Fibroblast of the conjunctiva (primary cell): Measurements from ENCODE around the gene RNPEPL1.

Source experiments
- DNase-seq: peaks from one replicate; pipeline ENCODE4 v3.0.0-alpha.2; 2010; ENCODE audit warnings: low read depth

Gene RNPEPL1

DNA sequence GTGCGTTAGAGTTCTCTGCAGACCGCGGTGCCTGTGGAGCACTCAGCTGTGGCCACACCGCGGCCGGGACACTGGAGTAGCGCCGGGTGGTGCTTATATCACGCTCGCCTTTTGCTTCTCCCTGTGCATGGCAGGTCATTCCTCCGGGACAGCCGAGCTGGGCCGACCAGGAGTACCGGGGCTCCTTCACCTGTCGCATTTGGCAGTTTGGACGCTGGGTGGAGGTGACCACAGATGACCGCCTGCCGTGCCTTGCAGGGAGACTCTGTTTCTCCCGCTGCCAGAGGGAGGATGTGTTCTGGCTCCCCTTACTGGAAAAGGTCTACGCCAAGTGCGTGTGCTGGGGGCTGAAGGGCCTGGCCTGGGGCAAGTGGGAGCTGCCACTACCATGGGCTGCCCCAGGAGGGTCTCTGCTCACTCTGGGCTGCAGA, 22.4 kb downstream of the RNPEPL1 start:
- DNase-seq, result no peak

GRCh38 chr2:240591226-240591625, 22.9 kb downstream of the RNPEPL1 start:
- no peak for DNase-seq

DNA sequence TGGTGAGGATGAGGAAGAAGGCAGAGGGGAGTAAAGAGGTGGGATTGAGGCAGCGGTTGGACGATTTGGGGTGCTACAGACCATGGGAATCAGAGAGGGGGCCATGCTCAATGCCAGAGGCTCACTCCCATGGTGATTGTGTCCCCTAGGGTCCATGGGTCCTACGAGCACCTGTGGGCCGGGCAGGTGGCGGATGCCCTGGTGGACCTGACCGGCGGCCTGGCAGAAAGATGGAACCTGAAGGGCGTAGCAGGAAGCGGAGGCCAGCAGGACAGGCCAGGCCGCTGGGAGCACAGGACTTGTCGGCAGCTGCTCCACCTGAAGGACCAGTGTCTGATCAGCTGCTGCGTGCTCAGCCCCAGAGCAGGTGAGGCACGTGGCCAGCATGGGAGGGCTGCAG, 23.5 kb downstream of the RNPEPL1 start:
- DNase-seq, result no peak

DNA sequence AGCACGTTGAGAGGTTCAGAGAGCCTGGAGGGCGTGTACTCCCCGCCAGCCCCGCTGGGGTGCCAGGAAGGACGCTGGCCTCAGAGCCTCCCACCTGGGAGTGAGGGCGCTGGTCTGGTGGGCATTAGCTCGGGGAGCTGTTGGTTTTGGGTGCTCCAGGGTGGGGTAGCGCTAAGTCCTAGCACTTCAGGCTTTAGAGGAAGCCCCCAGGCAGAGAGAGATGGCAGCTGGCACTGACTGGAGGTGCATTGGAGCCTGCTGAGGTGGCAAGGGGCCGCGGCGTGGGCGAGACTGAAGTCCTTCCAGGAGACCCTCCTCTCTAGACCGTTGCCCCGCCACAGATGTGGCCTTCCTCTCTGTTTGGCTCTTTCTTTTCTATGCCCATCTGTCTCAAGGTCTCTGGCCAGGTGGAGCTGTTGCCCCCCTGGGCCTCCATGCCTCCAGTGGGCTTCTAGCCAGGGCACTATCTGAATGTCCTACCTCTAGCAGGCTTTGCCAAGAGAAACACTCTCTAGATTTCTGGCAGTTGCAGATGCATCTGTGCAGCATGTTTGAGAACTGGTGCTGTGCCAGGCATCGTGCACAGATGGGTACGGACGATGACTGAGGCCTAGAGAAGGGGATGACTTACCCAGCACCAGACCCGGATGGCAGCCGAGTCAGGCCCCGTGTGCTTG, 24.9 kb downstream of the RNPEPL1 start:
- DNase-seq, result no peak

DNA sequence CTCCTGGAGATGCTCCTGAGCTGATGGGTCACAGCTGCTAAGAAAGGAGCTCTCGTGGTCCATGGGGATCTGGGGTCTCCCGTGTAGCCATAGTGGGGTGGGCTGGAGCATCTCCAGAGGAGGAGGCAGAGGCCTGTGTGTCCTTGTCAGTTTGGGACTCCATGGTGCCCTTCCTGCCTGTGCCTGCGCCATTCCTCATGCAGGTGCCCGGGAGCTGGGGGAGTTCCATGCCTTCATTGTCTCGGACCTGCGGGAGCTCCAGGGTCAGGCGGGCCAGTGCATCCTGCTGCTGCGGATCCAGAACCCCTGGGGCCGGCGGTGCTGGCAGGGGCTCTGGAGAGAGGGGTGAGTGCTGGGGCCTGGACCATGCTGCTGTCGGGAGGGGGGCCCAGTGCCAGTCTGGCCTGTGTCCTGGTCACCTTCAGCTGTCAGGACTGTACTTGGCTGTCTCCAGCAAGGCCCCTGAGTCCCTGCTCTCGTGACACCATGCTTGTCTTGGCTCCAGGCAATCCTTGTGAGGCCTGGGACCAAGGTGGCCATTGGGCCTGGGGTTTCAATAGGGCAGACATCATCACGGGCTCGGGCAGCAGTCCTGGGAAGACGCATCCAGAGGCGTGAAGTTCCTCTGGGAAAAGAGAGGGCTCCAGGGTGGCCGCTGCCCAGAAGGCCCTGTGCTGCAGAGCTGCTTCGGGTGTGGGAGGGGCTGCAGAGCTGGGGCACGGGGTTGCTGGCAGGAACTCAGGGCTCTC, 25.6 kb downstream of the RNPEPL1 start:
- DNase-seq, result no peak

GRCh38 chr2:240594511-240595380, 26.5 kb downstream of the RNPEPL1 start:
- no peak for DNase-seq

- DNase-seq, result no peak
These were observed 27.2 kb downstream of the RNPEPL1 start for GRCh38 chr2:240595381-240596079.

DNA sequence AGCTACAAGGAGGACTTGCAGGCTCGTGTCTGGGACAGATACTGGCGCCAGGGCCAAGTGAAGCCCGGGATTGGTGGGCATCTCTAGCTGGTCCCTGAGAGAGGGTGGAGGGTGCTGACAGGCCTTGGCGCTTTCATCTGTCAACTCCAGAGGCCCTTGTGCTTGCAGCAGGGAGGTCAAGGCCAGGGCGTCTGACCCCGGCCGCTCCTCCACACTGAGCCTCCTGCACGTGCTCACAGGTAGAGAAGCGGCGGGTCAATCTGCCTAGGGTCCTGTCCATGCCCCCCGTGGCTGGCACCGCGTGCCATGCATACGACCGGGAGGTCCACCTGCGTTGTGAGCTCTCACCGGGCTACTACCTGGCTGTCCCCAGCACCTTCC, 27.8 kb downstream of the RNPEPL1 start:
- no peak for DNase-seq

- no peak for DNase-seq
These were observed 28.2 kb downstream of the RNPEPL1 start for GRCh38 chr2:240596491-240596931.

DNA sequence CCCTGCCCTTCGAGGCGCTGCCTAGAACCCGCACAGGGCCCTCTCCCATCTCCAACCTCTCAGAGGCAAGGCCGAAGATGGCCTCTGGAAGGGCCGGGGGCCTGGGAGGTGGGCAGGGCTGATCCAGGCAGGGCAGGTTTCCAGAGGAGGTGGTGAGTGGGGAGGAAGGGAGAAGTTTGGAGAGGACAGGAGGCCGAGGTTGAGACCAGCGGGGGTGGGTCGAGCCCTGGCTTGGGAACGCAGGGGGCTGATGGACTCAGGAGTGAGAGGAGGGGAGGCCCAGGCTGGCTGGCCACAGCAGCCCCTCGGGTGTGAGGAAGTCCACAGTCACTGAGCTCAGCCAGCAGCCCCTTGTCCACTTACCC, 28.8 kb downstream of the RNPEPL1 start:
- DNase-seq, result no peak

- no peak for DNase-seq
These were observed 29.3 kb downstream of the RNPEPL1 start for GRCh38 chr2:240597419-240598181.

DNA sequence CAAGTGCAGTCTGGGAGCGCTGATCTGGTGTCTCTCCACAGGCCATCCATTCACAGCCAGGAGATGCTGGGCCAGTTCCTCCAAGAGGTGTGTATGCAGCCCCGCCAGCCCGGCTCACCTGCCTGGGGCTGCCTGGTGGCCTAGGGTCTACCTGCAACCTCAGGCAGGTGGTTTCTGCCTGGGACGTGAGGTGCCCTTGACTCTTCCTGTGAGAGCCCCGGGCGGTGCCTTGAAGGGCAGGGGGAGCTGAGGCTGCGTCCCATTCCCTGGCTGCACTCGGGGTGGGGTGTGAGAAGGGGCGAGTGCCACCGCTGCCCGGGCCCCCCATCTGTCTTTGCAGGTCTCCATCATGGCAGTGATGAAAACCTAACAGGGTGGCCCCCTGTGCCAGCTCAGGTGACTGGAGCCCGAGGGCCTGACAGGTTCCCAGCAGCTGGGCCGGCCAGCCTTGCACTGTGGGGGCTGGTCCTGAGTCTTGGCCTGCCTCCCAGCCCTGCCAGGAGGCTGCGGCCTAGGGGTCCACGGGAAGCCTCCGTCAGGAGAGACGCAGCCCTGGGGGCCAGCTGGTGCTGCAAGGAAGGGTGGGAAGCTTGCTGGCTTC, 30.1 kb downstream of the RNPEPL1 start:
- DNase-seq, result no peak

DNA sequence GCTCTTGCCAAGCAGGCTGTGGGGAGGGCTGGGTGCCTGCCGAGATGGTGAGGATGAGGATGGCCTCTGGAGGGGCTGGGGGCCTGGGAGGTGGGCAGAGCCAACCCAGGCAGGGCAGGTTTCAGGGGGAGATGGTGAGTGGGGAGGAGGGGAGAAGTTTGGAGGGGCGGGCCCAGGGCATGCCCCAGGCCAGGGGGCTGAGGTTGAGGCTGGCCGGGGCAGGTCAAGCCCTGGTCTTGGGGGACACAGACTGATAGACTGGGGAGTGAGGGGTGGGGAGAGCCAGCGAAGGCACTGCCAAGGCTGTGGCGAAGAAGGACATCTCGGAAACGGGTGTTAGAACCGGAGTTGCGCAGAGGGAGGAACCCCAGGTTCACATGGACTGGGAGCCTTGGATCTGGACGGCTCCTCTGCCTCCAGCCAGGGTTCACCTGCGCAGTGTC, 30.9 kb downstream of the RNPEPL1 start:
- no peak for DNase-seq

DNA sequence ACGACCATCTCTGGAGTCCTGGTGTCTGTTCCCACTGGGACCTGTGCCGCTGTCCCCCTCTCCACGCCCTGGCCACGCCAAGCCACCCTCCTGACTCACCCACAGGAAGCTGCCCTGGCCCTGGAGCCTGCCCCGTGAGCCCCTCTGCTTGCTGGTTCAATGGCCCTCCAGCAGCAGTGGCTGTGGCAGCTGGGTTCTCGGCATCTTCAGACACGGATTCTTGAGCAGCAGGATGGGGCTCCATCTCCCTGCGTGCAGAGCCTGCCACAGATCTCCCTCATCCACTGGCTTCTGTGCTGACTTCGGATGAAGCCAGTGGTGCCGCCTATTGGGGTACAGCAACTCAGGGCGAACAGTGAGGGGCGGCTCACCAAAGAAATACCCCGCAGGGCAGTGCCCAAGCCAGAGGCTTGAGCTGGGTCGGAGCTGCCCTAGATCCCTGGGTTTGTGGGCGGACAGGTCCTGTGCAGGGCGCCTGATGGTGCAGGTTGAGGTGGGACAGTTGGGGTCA, 32.2 kb downstream of the RNPEPL1 start:
- no peak for DNase-seq

GRCh38 chr2:240601061-240601830, 33.0 kb downstream of the RNPEPL1 start:
- DNase-seq, result no peak

DNA sequence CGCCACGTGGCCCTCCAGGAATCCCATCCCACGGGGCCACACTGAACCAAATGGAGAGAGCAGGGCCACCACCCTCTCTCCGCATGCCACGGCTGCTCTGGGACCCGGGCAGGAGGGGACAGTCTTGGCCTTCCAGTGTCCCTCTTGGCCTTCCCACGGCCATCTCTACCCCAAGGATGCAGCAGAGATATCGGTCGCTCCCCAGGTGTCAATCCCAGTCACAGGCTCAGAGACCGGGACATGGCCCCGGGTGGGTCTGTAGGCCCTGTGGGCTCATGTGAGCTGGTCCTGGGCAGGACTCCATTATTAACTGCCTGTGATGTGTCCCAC, 33.5 kb downstream of the RNPEPL1 start:
- no peak for DNase-seq

GRCh38 chr2:240602266-240603050, 34.2 kb downstream of the RNPEPL1 start:
- no peak for DNase-seq

- no peak for DNase-seq
These were observed 35.0 kb downstream of the RNPEPL1 start for GRCh38 chr2:240603081-240603835.
